Testis (tissue), 2 donors: ENCODE data around the gene COX7B2.

Experiments
- CTCF ChIP-seq, 3 experiments: fragments of 450-650 bp in 2 of 3; fragments of 200-600 bp in 1 of 3; sonication (generic) in 1 of 3; IDR thresholded peaks; one replicate each; pipeline ENCODE4 v1.5.1; 2016 to 2019; ENCODE audit warnings: antibody characterized with exemption in 3 of 3, mild to moderate bottlenecking in 2 of 3, moderate library complexity in 1 of 3
- POLR2A ChIP-seq: fragments of 450-650 bp; IDR thresholded peaks from one replicate; pipeline ENCODE4 v1.6.1; 2017; ENCODE audit warnings: antibody characterized with exemption, mild to moderate bottlenecking, moderate library complexity

GRCh38 chr4:46953564-46953963 lies 44.5 kb upstream of the COX7B2 start:
- TF ChIP-seq CTCF (IDR thresholded peaks at IDR 0.05) = no peak
- no peak for TF ChIP-seq POLR2A
